ENCODE data around the gene SHC1.
A peak's percentile ranks its signal among the peaks of the same experiment; 100 is the strongest.

SHC1 gene

GRCh38 chr1:155016231-155016831 lies 45.8 kb upstream of the SHC1 start:
- no peak overlapping the region for H3K4me3 ChIP-seq (ENCODE audit: control insufficient read depth, low read depth, low read length)
- no peak for DNase-seq (ENCODE audit: low read depth)

GRCh38 chr1:155015527-155016230 lies 45.1 kb upstream of the SHC1 start:
- no peak for TF ChIP-seq CTCF (conservative IDR thresholded peaks at IDR 0.05; ENCODE audit: control insufficient read depth, insufficient read depth, low read depth, low read length)
- H3K4me3 ChIP-seq (ENCODE audit: control insufficient read depth, low read depth, low read length) = no peak overlapping the region

More at GRCh38 chr1:155016231-155016831, 45.8 kb upstream of the SHC1 start:
- TF ChIP-seq CTCF (conservative IDR thresholded peaks at IDR 0.05; ENCODE audit: control insufficient read depth, insufficient read depth, low read depth, low read length) = no peak

GRCh38 chr1:155014709-155015508 lies 44.4 kb upstream of the SHC1 start:
- H3K4me3 ChIP-seq (ENCODE audit: control insufficient read depth, low read depth, low read length) = no peak overlapping the region
- TF ChIP-seq CTCF (conservative IDR thresholded peaks at IDR 0.05; ENCODE audit: control insufficient read depth, insufficient read depth, low read depth, low read length) = no peak

More at GRCh38 chr1:155015527-155016230, 45.1 kb upstream of the SHC1 start:
- no peak for DNase-seq (ENCODE audit: low read depth)

GRCh38 chr1:155013632-155014031 lies 43.1 kb upstream of the SHC1 start:
- no peak for TF ChIP-seq CTCF (conservative IDR thresholded peaks at IDR 0.05; ENCODE audit: control insufficient read depth, insufficient read depth, low read depth, low read length)
- no peak overlapping the region for H3K4me3 ChIP-seq (ENCODE audit: control insufficient read depth, low read depth, low read length)
- no peak for DNase-seq (ENCODE audit: low read depth)

More at GRCh38 chr1:155014709-155015508, 44.4 kb upstream of the SHC1 start:
- DNase-seq (ENCODE audit: low read depth) = no peak

GRCh38 chr1:155012776-155013602 lies 42.4 kb upstream of the SHC1 start:
- no peak for TF ChIP-seq CTCF (conservative IDR thresholded peaks at IDR 0.05; ENCODE audit: control insufficient read depth, insufficient read depth, low read depth, low read length)
- no peak for DNase-seq (ENCODE audit: low read depth)
- no peak overlapping the region for H3K4me3 ChIP-seq (ENCODE audit: control insufficient read depth, low read depth, low read length)

GRCh38 chr1:155012026-155012546 lies 41.5 kb upstream of the SHC1 start:
- peak; percentile 77 for DNase-seq (ENCODE audit: low read depth)
- no peak overlapping the region for H3K4me3 ChIP-seq (ENCODE audit: control insufficient read depth, low read depth, low read length)

More at GRCh38 chr1:155012026-155012546, 41.5 kb upstream of the SHC1 start:
- TF ChIP-seq CTCF (conservative IDR thresholded peaks at IDR 0.05; ENCODE audit: control insufficient read depth, insufficient read depth, low read depth, low read length) = no peak

Data from fibroblast of mammary gland (primary cell).